SKM-1 (cell line): ENCODE results near the gene PALLD.
"Not testable (repeated sequence)": the region's sequence is repeated elsewhere in the genome, so short reads cannot be mapped to it uniquely, and the experiment has no call there.

ENCODE experiments used
- DNase-seq: peaks from one replicate; lab custom pipeline; 2025; ENCODE audit not compliant: unreplicated experiment; lab: John Stamatoyannopoulos, UW

PALLD gene

DNA sequence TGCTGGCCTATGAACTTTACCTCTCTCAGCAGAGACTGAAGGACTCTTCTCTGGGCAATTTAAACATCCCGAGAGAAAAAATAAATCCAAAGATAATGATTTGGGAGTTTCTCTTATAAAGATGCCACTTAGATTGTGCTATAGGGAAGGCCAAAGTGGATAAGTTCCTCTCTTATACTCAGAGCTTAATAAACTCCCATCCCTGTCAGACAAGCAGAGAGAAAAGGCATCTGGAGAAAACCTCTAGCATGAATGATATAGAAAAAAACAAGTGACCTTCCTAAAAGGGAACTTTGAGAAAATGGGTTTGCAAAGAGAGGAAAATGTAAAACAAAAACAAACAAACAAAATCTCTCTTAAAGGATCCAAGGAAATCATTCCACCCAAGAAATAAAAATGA, 199.4 kb downstream of the PALLD start:
- no peak for DNase-seq

GRCh38 chr4:168696826-168697225, 200.0 kb downstream of the PALLD start:
- no peak for DNase-seq

GRCh38 chr4:168699224-168699878, 202.5 kb downstream of the PALLD start:
- no peak for DNase-seq

GRCh38 chr4:168701061-168701460, 204.2 kb downstream of the PALLD start:
- DNase-seq = no peak

DNA sequence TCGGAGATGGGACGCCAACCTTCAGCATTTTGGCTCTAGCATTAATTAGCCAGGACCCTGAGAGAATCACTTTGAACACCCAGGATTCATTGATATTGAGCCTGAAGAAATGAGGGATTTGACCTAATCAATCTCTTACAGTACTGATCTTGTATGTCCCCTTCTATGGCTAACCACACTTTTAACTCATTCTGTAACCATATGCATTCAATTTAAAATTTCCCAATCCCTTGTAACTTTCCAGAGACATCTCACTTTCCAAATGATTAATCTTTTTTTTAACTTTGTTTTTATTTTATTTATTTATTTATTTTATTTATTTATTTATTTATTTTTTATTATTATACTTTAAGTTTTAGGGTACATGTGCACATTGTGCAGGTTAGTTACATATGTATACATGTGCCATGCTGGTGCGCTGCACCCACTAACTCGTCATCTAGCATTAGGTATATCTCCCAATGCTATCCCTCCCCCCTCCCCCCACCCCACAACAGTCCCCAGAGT, 205.8 kb downstream of the PALLD start:
- not testable (repeated sequence) for DNase-seq

DNA sequence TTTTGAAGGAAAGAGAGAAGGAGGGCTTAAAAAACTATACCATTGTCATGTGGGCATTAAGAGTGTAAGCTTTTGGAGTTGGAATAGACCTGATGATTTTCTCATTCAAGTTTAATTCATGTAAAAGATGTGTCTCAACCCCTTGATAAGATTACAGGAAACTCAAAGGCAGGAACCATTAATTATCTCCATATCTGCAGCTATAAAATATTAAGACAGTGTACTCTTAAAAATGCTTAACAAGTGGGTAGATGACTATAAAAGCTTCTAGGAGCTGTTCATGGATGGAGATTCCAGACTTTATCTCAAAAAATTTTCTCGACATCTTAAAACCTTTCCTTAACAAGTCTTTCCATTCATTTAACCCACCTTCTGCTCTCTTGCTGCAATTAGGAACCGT, 208.3 kb downstream of the PALLD start:
- no peak for DNase-seq

DNA sequence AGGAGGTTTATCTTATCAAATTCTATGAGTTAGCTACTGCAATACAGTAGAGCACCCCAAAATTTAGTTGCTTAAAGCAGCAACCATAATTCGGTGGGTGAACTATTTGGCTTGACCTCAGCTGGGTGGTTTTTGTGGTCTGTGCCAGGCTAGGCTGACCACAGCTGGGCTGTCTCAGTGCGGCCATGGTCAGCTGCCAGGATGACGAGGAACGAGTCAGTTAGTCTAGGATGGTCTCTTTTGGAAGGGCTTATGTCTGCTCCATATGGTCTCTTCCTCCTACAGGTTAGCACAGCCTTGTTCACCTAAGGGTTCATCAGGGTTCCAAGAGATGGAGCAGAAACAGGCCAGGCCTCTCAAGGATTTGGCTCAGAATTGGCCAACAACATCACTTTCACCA, 210.4 kb downstream of the PALLD start:
- DNase-seq = no peak

GRCh38 chr4:168708108-168708507, 211.3 kb downstream of the PALLD start:
- DNase-seq = no peak

GRCh38 chr4:168710353-168710946, 213.6 kb downstream of the PALLD start:
- DNase-seq = peak; percentile 14

- no peak for DNase-seq
Measured at GRCh38 chr4:168711197-168712140, 214.6 kb downstream of the PALLD start.

DNA sequence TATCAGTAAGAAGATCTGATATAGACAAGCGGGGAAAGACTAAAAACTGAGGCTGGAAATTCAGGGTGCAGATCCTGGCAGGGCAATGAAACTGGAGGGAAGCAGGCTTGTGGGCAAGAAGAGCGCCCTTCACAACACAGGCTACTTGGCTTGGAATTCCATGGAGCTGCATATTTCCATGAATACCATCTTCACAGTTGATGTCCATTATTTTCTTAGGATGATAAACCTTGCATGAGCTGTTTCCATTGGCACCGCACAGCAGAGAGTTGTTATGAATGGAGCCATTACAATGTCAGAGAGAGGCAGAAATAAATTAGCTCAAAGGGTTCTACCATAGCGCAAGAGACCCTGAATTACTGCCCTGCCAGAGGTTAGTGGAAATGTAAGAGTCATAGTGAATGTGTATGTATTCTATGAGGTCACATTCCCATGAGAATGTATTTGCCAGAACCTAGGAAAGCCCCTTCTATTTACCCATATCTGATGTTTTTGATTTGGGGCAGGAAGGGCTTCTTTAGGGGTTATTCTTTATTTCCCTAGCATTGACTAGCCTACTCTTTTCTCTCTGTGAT, 215.6 kb downstream of the PALLD start:
- no peak for DNase-seq

GRCh38 chr4:168713253-168713652, 216.4 kb downstream of the PALLD start:
- no peak for DNase-seq

GRCh38 chr4:168715896-168716295, 219.0 kb downstream of the PALLD start:
- no peak for DNase-seq

DNA sequence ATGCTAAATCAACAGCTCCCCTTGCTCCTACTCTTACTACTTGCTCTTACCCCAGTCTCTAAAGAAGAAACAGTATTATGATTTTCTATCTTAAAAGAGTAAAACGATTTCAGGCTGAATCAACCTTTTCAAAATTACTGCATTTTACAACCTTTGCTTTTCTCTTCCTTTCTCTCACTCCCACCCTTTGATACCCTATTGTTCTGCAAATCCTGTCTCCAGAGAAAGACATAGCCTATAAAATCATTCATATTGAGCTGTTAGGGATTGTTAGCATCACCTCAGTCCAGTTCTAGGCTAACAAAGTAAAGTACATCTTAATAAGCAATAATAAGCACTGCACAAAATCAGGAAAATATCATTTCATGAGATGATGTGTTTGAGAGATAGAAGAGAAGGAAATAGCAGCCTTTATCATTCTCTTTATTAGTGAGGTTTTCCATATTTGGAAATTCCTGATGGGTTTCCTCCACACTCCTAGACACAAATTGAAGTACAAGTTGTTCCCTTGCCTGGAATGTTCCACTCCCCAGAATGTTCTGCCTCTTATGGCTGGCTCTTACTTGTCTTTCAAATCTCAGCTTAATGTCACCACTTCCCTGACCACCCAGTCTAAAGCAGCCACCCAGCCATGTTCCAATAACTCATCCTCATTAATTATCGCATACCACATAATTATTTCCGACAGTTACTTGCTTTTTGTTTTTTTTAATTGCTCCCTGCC, 219.7 kb downstream of the PALLD start:
- DNase-seq = no peak

- no peak for DNase-seq
Measured at GRCh38 chr4:168717847-168718246, 221.0 kb downstream of the PALLD start.

DNA sequence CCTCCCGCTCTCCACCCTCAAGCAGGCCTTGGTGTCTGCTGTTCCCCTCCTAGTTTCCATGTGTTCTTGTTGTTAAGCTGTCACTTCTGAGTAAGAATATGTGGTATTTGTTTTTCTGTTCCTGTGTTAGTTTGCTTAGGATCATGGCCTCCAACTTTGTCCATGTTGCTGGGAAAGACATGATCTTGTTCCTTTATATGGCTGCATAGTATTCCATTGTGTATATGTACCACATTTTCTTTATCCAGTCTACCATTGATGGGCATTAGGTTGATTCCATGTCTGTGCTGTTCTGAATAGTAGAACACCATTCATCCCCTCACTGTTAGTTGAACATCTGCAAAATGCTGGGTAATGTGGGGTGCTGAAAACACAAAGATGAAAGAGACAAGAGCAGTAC, 222.9 kb downstream of the PALLD start:
- no peak for DNase-seq

DNA sequence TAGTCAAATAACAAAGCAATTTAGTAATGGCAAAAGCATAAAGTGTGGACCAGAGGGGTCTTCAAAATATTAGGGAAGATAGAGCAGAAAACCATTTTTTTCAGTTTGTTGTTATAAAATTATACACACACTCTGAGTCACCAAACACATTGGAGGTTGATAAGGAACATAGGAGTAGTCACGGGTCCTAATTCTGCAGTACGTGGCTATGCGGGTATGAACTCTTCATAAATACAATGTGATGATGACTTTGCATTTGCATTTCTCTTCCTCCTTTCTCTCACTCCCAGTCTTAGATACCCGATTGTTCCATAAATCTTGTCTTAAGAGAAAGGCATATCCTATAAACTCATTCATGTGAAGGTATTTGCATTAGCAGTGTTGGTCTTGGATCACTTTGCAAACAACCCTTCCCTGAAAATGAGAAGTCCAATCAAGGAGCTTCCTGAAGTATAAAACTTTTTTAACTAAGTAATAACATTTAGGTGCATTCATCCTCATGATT, 223.6 kb downstream of the PALLD start:
- no peak for DNase-seq

GRCh38 chr4:168722391-168722790, 225.5 kb downstream of the PALLD start:
- DNase-seq = no peak

DNA sequence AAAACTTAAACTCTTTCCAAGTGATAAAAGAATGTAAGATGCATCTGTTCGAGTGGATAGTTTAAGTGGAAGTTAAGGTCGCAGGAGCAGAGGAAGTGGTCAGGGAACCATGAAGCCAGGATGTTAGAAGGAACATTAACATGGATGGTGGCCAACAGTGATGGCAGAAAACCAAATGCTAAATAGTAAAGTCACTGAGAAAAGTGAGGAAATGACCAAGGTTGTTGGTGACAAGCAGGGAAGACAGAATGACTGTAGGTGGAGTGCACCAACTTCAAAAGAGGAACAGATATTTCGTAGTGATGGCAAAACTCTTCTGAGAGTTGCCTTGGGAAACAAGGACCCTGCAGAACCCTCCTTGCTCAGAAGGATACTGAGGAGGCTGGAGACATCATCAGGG, 226.2 kb downstream of the PALLD start:
- DNase-seq = peak; percentile 57

- no peak for DNase-seq
Measured at GRCh38 chr4:168723569-168723968, 226.7 kb downstream of the PALLD start.

DNA sequence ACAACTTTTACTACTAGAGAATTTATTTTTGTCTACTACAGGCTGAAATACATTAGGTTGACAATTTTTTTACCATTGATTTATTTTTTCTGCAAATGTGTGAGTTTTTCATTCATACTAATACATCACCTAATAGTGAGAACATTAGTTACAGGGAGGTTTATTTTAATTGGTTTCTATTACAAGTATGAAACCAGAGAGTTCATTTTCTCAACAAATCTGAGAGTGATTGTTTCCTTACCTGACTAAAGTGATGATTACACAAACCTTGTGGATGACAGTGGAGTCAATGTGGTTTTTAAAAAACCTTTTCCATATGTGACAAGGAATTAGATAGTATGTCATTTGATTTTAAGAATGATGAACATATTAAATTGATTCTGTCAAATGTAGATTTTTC, 227.4 kb downstream of the PALLD start:
- DNase-seq = no peak
